ENCODE results near the gene KDM7A. TPM values are rescaled to one million over a fixed set of nuclear protein-coding genes. Genes with fewer than 3 reads are reported as not detected.
A peak's percentile ranks its signal among the peaks of the same experiment; 100 is the strongest.
"Not testable (repeated sequence)": the region's sequence is repeated elsewhere in the genome, so short reads cannot be mapped to it uniquely, and the experiment has no call there.

Gene KDM7A
- total RNA-seq, 5 donors from 2014 or later (not counting 1 experiment from before 2014, with no cell fraction given), result 36.5 to 60.2 (median 55.0) TPM

- H3K9me3 ChIP-seq; H3K27me3 ChIP-seq (replicated peaks in 1 of 2; ENCODE audit: control insufficient read depth in 2 of 2, extremely low read depth in 1 of 2, insufficient read depth in 2 of 2, low read length in 1 of 2); CTCF ChIA-PET; DNase-seq; H3K27ac ChIP-seq (ENCODE audit: low read length); H3K4me3 ChIP-seq (ENCODE audit: control insufficient read depth in 1 of 2, extremely low read depth in 1 of 2, low read length in 1 of 2); H3K27ac Mint-ChIP-seq; H3K9me3 Mint-ChIP-seq; H3K36me3 ChIP-seq (ENCODE audit: control insufficient read depth in 2 of 2, extremely low read depth in 1 of 2, insufficient read depth in 1 of 2, low read length in 1 of 2); ATAC-seq (replicated peaks in 1 of 4); H3K27me3 Mint-ChIP-seq; H3K4me3 Mint-ChIP-seq: not testable (repeated sequence)
- H3K36me3 Mint-ChIP-seq, result peaks cover 18% of the 10 kb centered on the region
- peaks cover 73 to 82% (median 75%) of the 10 kb centered on the region in 3 donors for H3K4me1 Mint-ChIP-seq
- POLR2A ChIA-PET, result interaction anchor here (0.6 to 0.7 kb wide), 4 partner anchors 11 to 55 kb away, joined by 3 to 6 read pairs (median 3); no protein-coding TSS in a partner anchor
- WGBS (ENCODE audit: insufficient coverage), result no CpG with 5 or more reads among the region's 11 CpGs
- H3K4me1 ChIP-seq (ENCODE audit: control insufficient read depth in 1 of 2, extremely low read depth in 1 of 2, insufficient read depth in 2 of 2, low read length in 2 of 2), result peaks cover 8 to 14% of the 10 kb centered on the region in 2 experiments
These were observed 14.7 kb downstream of the KDM7A start for GRCh38 chr7:140162081-140162480.

DNA sequence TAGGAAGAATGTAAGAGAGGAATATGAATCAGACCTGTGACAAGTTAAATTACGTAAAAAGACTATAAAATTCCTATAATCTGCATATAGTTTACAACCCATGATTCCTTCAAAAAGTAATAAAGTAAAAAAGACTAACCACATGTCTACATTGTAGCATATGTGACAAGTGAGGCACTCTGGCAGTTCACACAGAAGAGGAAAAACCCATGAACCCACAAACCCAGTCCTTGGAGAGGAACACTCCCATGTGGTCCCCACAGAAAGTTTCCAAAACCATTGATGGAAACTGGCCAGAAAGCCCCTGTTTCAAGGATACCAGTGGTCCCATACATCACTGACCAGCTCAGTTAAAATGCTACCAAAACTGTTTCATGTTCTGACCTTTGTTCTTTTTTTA is 15.7 kb downstream of the KDM7A start:
- Histone ChIP-seq H3K36me3 (ENCODE audit: control insufficient read depth in 2 of 2, extremely low read depth in 1 of 2, insufficient read depth in 1 of 2, low read length in 1 of 2) (peaks cover 0 to 13% of the 10 kb centered on the region in 2 donors), H3K4me3 (ENCODE audit: control insufficient read depth in 1 of 2, extremely low read depth in 1 of 2, low read length in 1 of 2) (no peak overlapping the region), H3K27me3 (replicated peaks in 1 of 2; ENCODE audit: control insufficient read depth in 2 of 2, extremely low read depth in 1 of 2, insufficient read depth in 2 of 2, low read length in 1 of 2) (no peaks in the 10 kb centered on the region), H3K27ac (ENCODE audit: low read length) (no peak overlapping the region), H3K9me3 (no peaks in the 10 kb centered on the region), H3K4me1 (ENCODE audit: control insufficient read depth in 1 of 2, extremely low read depth in 1 of 2, insufficient read depth in 2 of 2, low read length in 2 of 2) (peaks cover 10 to 15% of the 10 kb centered on the region in 2 experiments)
- DNase-seq, result no peak
- ChIA-PET POLR2A (interaction anchor here in 1 of 2 donors (0.5 kb wide), 1 partner anchor 21 kb away, joined by 3 read pairs; no protein-coding TSS in a partner anchor), CTCF (no interaction called here)
- Mint-ChIP-seq H3K36me3 (peaks cover 23% of the 10 kb centered on the region), H3K4me3 (peak overlapping the region in 1 of 3 donors; percentile 7), H3K4me1 (peaks cover 75 to 84% (median 78%) of the 10 kb centered on the region in 3 donors), H3K27me3 (no peaks in the 10 kb centered on the region), H3K9me3 (no peaks in the 10 kb centered on the region), H3K27ac (no peak overlapping the region)
- WGBS (ENCODE audit: insufficient coverage), result no CpG with 5 or more reads among the region's 1 CpG
- ATAC-seq (replicated peaks in 1 of 4), result no peak

GRCh38 chr7:140160308-140160707 is 16.5 kb downstream of the KDM7A start:
- Mint-ChIP-seq H3K4me1 (peaks cover 74 to 85% (median 78%) of the 10 kb centered on the region in 3 donors), H3K36me3 (peaks cover 29% of the 10 kb centered on the region), H3K4me3 (peak overlapping the region in 1 of 3 donors; percentile 7), H3K27me3 (no peaks in the 10 kb centered on the region), H3K9me3 (no peaks in the 10 kb centered on the region), H3K27ac (no peak overlapping the region)
- Histone ChIP-seq H3K9me3 (no peaks in the 10 kb centered on the region), H3K27me3 (replicated peaks in 1 of 2; ENCODE audit: control insufficient read depth in 2 of 2, extremely low read depth in 1 of 2, insufficient read depth in 2 of 2, low read length in 1 of 2) (no peaks in the 10 kb centered on the region), H3K4me3 (ENCODE audit: control insufficient read depth in 1 of 2, extremely low read depth in 1 of 2, low read length in 1 of 2) (no peak overlapping the region), H3K4me1 (ENCODE audit: control insufficient read depth in 1 of 2, extremely low read depth in 1 of 2, insufficient read depth in 2 of 2, low read length in 2 of 2) (peaks cover 4 to 15% of the 10 kb centered on the region in 2 experiments), H3K27ac (ENCODE audit: low read length) (no peak overlapping the region), H3K36me3 (ENCODE audit: control insufficient read depth in 2 of 2, extremely low read depth in 1 of 2, insufficient read depth in 1 of 2, low read length in 1 of 2) (peaks cover 0 to 13% of the 10 kb centered on the region in 2 donors)
- POLR2A ChIA-PET, result no interaction called here
- 80% methylated on average over 2 of the region's 2 CpGs for WGBS (ENCODE audit: insufficient coverage)
- no peak for ATAC-seq (replicated peaks in 1 of 4)
- no peak for DNase-seq
- CTCF ChIA-PET, result no interaction called here

DNA sequence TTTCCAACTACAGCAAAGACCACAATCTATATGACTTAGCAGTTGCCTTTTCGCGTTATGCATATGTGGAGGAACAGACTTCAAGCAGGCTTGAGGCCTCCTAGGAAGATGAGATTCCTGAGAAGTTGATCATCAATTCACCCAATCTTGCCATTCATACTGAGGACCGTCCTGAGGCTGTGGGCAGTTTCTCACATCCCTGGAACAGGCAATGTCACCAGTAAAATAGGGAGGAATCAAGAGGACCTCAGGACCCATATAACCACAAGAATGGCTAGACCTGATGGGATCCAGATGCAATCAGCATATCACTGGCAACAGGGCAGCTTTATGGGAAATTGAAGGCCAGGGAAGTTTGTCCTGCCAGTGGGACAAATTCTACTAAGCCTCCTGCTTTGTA is 17.3 kb downstream of the KDM7A start:
- Mint-ChIP-seq H3K9me3 (no peaks in the 10 kb centered on the region), H3K27me3 (no peaks in the 10 kb centered on the region), H3K4me3 (no peak overlapping the region), H3K27ac (no peak overlapping the region), H3K36me3 (peaks cover 33% of the 10 kb centered on the region), H3K4me1 (peaks cover 75 to 84% (median 77%) of the 10 kb centered on the region in 3 donors)
- Histone ChIP-seq H3K27me3 (replicated peaks in 1 of 2; ENCODE audit: control insufficient read depth in 2 of 2, extremely low read depth in 1 of 2, insufficient read depth in 2 of 2, low read length in 1 of 2) (no peaks in the 10 kb centered on the region), H3K4me1 (ENCODE audit: control insufficient read depth in 1 of 2, extremely low read depth in 1 of 2, insufficient read depth in 2 of 2, low read length in 2 of 2) (peaks cover 4 to 15% of the 10 kb centered on the region in 2 experiments), H3K4me3 (ENCODE audit: control insufficient read depth in 1 of 2, extremely low read depth in 1 of 2, low read length in 1 of 2) (no peak overlapping the region), H3K27ac (ENCODE audit: low read length) (no peak overlapping the region), H3K36me3 (ENCODE audit: control insufficient read depth in 2 of 2, extremely low read depth in 1 of 2, insufficient read depth in 1 of 2, low read length in 1 of 2) (peaks cover 0 to 13% of the 10 kb centered on the region in 2 donors), H3K9me3 (no peaks in the 10 kb centered on the region)
- ChIA-PET POLR2A (no interaction called here), CTCF (no interaction called here)
- no CpG with 5 or more reads among the region's 3 CpGs for WGBS (ENCODE audit: insufficient coverage)
- DNase-seq (no peak), ATAC-seq (replicated peaks in 1 of 4) (no peak)

- Mint-ChIP-seq H3K27me3 (no peaks in the 10 kb centered on the region), H3K36me3 (peaks cover 44% of the 10 kb centered on the region), H3K27ac (no peak overlapping the region), H3K9me3 (no peaks in the 10 kb centered on the region), H3K4me3 (peak overlapping the region in 1 of 3 donors; percentile 17), H3K4me1 (peaks cover 68 to 73% (median 71%) of the 10 kb centered on the region in 3 donors)
- ChIA-PET POLR2A (no interaction called here), CTCF (interaction anchor here in 1 of 2 donors (0.5 to 0.9 kb wide), 2 partner anchors 17 to 345 kb away, joined by 3 to 5 read pairs; no protein-coding TSS in a partner anchor)
- no peaks in the 10 kb centered on the region for H3K9me3 ChIP-seq
- WGBS (ENCODE audit: insufficient coverage), result 60% methylated on average over 1 of the region's 2 CpGs
- ATAC-seq (replicated peaks in 1 of 4) (peak; percentile 27 to 59 (median 50)), DNase-seq (peak in 1 of 35 experiments; percentile 10)
- H3K36me3 ChIP-seq (ENCODE audit: control insufficient read depth in 2 of 2, extremely low read depth in 1 of 2, insufficient read depth in 1 of 2, low read length in 1 of 2), result peaks cover 0 to 13% of the 10 kb centered on the region in 2 donors
- no peak overlapping the region for H3K27ac ChIP-seq (ENCODE audit: low read length)
- peaks cover 5 to 11% of the 10 kb centered on the region in 2 experiments for H3K4me1 ChIP-seq (ENCODE audit: control insufficient read depth in 1 of 2, extremely low read depth in 1 of 2, insufficient read depth in 2 of 2, low read length in 2 of 2)
- H3K27me3 ChIP-seq (replicated peaks in 1 of 2; ENCODE audit: control insufficient read depth in 2 of 2, extremely low read depth in 1 of 2, insufficient read depth in 2 of 2, low read length in 1 of 2), result no peaks in the 10 kb centered on the region
- no peak overlapping the region for H3K4me3 ChIP-seq (ENCODE audit: control insufficient read depth in 1 of 2, extremely low read depth in 1 of 2, low read length in 1 of 2)
These were observed 20.2 kb downstream of the KDM7A start for GRCh38 chr7:140156460-140157080.

GRCh38 chr7:140155428-140155827 is 21.4 kb downstream of the KDM7A start:
- ChIA-PET POLR2A (interaction anchor here in 1 of 2 donors (0.6 kb wide), 1 partner anchor 88 kb away, joined by 3 read pairs; no protein-coding TSS in a partner anchor), CTCF (interaction anchor here (0.5 to 1.1 kb wide), 3 partner anchors 97 to 288 kb away, joined by 3 to 6 read pairs (median 3); no protein-coding TSS in a partner anchor)
- Mint-ChIP-seq H3K36me3 (peaks cover 39% of the 10 kb centered on the region), H3K27me3 (no peaks in the 10 kb centered on the region), H3K4me1 (peaks cover 67 to 70% (median 69%) of the 10 kb centered on the region in 3 donors), H3K27ac (no peak overlapping the region), H3K4me3 (no peak overlapping the region), H3K9me3 (no peaks in the 10 kb centered on the region)
- ATAC-seq (replicated peaks in 1 of 4) (no peak), DNase-seq (no peak)
- no peak overlapping the region for H3K4me3 ChIP-seq (ENCODE audit: control insufficient read depth in 1 of 2, extremely low read depth in 1 of 2, low read length in 1 of 2)
- peaks cover 5 to 11% of the 10 kb centered on the region in 2 experiments for H3K4me1 ChIP-seq (ENCODE audit: control insufficient read depth in 1 of 2, extremely low read depth in 1 of 2, insufficient read depth in 2 of 2, low read length in 2 of 2)
- no peak overlapping the region for H3K27ac ChIP-seq (ENCODE audit: low read length)
- WGBS (ENCODE audit: insufficient coverage), result 100% methylated on average over 2 of the region's 4 CpGs
- no peaks in the 10 kb centered on the region for H3K9me3 ChIP-seq
- H3K27me3 ChIP-seq (replicated peaks in 1 of 2; ENCODE audit: control insufficient read depth in 2 of 2, extremely low read depth in 1 of 2, insufficient read depth in 2 of 2, low read length in 1 of 2), result no peaks in the 10 kb centered on the region
- H3K36me3 ChIP-seq (ENCODE audit: control insufficient read depth in 2 of 2, extremely low read depth in 1 of 2, insufficient read depth in 1 of 2, low read length in 1 of 2), result peaks cover 0 to 13% of the 10 kb centered on the region in 2 donors

Measured in T-cell (primary cell).